SU-DHL-6 (cell line): ENCODE measurements around the gene WDR33.

Experiments used
- CTCF ChIP-seq: fragments of 200-600 bp; sonication (generic); IDR thresholded peaks from one replicate; pipeline ENCODE4 v1.5.1; 2017; ENCODE audit warnings: antibody characterized with exemption, mild to moderate bottlenecking, low read length, moderate library complexity; ENCODE audit not compliant: insufficient read depth, poor library complexity, severe bottlenecking
- EZH2phosphoT487 ChIP-seq: fragments of 200-600 bp; sonication (generic), shearing (Covaris generic); conservative IDR thresholded peaks from 2 replicates; pipeline ENCODE4 v1.6.1; 2018; ENCODE audit warnings: mild to moderate bottlenecking, antibody characterized with exemption, low read length, moderate library complexity, mixed read lengths

- TF ChIP-seq CTCF (no peak), EZH2phosphoT487 (no peak)
These were observed 92.7 kb downstream of the WDR33 start for GRCh38 chr2:127718271-127718670.
